MCF 10A (cell line): Measurements from ENCODE around the gene SMPD4. TPM values are rescaled to one million over a fixed set of nuclear protein-coding genes. Genes with fewer than 3 reads are reported as not detected.
"Not testable (repeated sequence)": the region's sequence is repeated elsewhere in the genome, so short reads cannot be mapped to it uniquely, and the experiment has no call there.

Experiments used
- BruUV-seq: library from RNA; stranded (reverse); fragments of 400-500 nt; replicated peaks from 2 replicates; lab custom pipeline; 2021; lab: Mats Ljungman, UMichigan
- CTCF ChIA-PET: fragments of 300-600 bp; sonication (Branson Sonifier 250); formaldehyde crosslinking; extraction: SDS; loops from one replicate; lab custom pipeline; 2021; ENCODE audit warnings: antibody characterized with exemption, inconsistent platforms; lab: Yijun Ruan, JAX
- POLR2A ChIA-PET: fragments of 300-600, 350-650 bp; sonication (Branson Sonifier 250); formaldehyde crosslinking; extraction: SDS; loops from one replicate; lab custom pipeline; 2020; ENCODE audit warnings: antibody characterized with exemption, inconsistent platforms; lab: Yijun Ruan, JAX
- DNase-seq: peaks from one replicate; pipeline ENCODE4 v3.0.0-alpha.2; 2018; ENCODE audit not compliant: unreplicated experiment
- H3K27ac Mint-ChIP-seq: one replicate; pipeline ENCODE4 v1.8.0; 2022; ENCODE audit warnings: mild to moderate bottlenecking, low read depth, mixed read lengths; ENCODE audit not compliant: unreplicated experiment
- H3K27me3 Mint-ChIP-seq: one replicate; pipeline ENCODE4 v1.8.0; 2022; ENCODE audit warnings: mixed read lengths; ENCODE audit not compliant: insufficient read depth, unreplicated experiment
- H3K36me3 Mint-ChIP-seq: one replicate; pipeline ENCODE4 v1.8.0; 2022; ENCODE audit warnings: mild to moderate bottlenecking, moderate library complexity, mixed read lengths; ENCODE audit not compliant: insufficient read depth, unreplicated experiment
- H3K4me1 Mint-ChIP-seq: one replicate; pipeline ENCODE4 v1.8.0; 2022; ENCODE audit warnings: mixed read lengths; ENCODE audit not compliant: insufficient read depth, unreplicated experiment
- H3K4me3 Mint-ChIP-seq: one replicate; pipeline ENCODE4 v1.8.0; 2022; ENCODE audit warnings: mild to moderate bottlenecking, moderate library complexity, mixed read lengths; ENCODE audit not compliant: unreplicated experiment
- H3K9me3 Mint-ChIP-seq: one replicate; pipeline ENCODE4 v1.8.0; 2022; ENCODE audit warnings: mixed read lengths; ENCODE audit not compliant: unreplicated experiment
- intact Hi-C: fragments of 100-400 bp; cut with micrococcal nuclease; formaldehyde crosslinking; loops from 2 replicates; pipeline ENCODE4 v1.14.1; 2022
- total RNA-seq: library from RNA; stranded (reverse); gene quantifications from 2 replicates; pipeline ENCODE4 v1.2.3, GENCODE V29; 2022

Gene SMPD4
- total RNA-seq, 1 experiment from 2014 or later: 41.1 TPM

GRCh38 chr2:130143266-130144039 is 37.9 kb downstream of the SMPD4 start:
- POLR2A ChIA-PET: interaction anchor here (0.7 kb wide), 1 partner anchor 187 kb away, joined by 3 read pairs; no protein-coding TSS in a partner anchor

GRCh38 chr2:130142396-130143265 is 38.8 kb downstream of the SMPD4 start:
- POLR2A ChIA-PET: interaction anchor here (0.7 kb wide), 1 partner anchor 186 kb away, joined by 3 read pairs; no protein-coding TSS in a partner anchor
- DNase-seq, BruUV-seq, CTCF ChIA-PET, H3K27ac Mint-ChIP-seq, H3K36me3 Mint-ChIP-seq, H3K4me3 Mint-ChIP-seq, H3K4me1 Mint-ChIP-seq, intact Hi-C loops, H3K27me3 Mint-ChIP-seq, H3K9me3 Mint-ChIP-seq: not testable (repeated sequence)

More at GRCh38 chr2:130143266-130144039, 37.9 kb downstream of the SMPD4 start:
- H3K27ac Mint-ChIP-seq, H3K4me1 Mint-ChIP-seq, H3K27me3 Mint-ChIP-seq, H3K4me3 Mint-ChIP-seq, DNase-seq, H3K36me3 Mint-ChIP-seq, H3K9me3 Mint-ChIP-seq, intact Hi-C loops, BruUV-seq: not testable (repeated sequence)
- CTCF ChIA-PET: interaction anchor here (0.6 to 0.7 kb wide), 2 partner anchors 10 to 204 kb away, joined by 3 read pairs; no protein-coding TSS in a partner anchor

GRCh38 chr2:130141645-130142370 is 39.6 kb downstream of the SMPD4 start:
- H3K9me3 Mint-ChIP-seq, CTCF ChIA-PET, H3K36me3 Mint-ChIP-seq, H3K27ac Mint-ChIP-seq, intact Hi-C loops, H3K4me1 Mint-ChIP-seq, BruUV-seq, H3K4me3 Mint-ChIP-seq, POLR2A ChIA-PET, H3K27me3 Mint-ChIP-seq, DNase-seq: not testable (repeated sequence)

- H3K4me1 Mint-ChIP-seq, CTCF ChIA-PET, H3K4me3 Mint-ChIP-seq: not testable (repeated sequence)
Observed at GRCh38 chr2:130141002-130141401, 40.4 kb downstream of the SMPD4 start.

GRCh38 chr2:130140516-130140915 is 40.9 kb downstream of the SMPD4 start:
- POLR2A ChIA-PET, BruUV-seq, H3K36me3 Mint-ChIP-seq, H3K4me3 Mint-ChIP-seq, DNase-seq, CTCF ChIA-PET, H3K4me1 Mint-ChIP-seq, H3K9me3 Mint-ChIP-seq, intact Hi-C loops, H3K27ac Mint-ChIP-seq, H3K27me3 Mint-ChIP-seq: not testable (repeated sequence)

More at GRCh38 chr2:130141002-130141401, 40.4 kb downstream of the SMPD4 start:
- H3K36me3 Mint-ChIP-seq, H3K27me3 Mint-ChIP-seq, H3K9me3 Mint-ChIP-seq, DNase-seq, BruUV-seq, H3K27ac Mint-ChIP-seq, intact Hi-C loops, POLR2A ChIA-PET: not testable (repeated sequence)

- H3K9me3 Mint-ChIP-seq, H3K4me3 Mint-ChIP-seq, H3K4me1 Mint-ChIP-seq, BruUV-seq, H3K27me3 Mint-ChIP-seq, H3K36me3 Mint-ChIP-seq, POLR2A ChIA-PET, DNase-seq, H3K27ac Mint-ChIP-seq, intact Hi-C loops: not testable (repeated sequence)
- CTCF ChIA-PET: interaction anchor here (0.6 kb wide), 1 partner anchor 1274 kb away, joined by 3 read pairs; no protein-coding TSS in a partner anchor
Observed at GRCh38 chr2:130139331-130140280, 41.8 kb downstream of the SMPD4 start.

GRCh38 chr2:130138841-130139251 is 42.6 kb downstream of the SMPD4 start:
- BruUV-seq, H3K9me3 Mint-ChIP-seq, POLR2A ChIA-PET, intact Hi-C loops, H3K36me3 Mint-ChIP-seq, H3K27ac Mint-ChIP-seq, H3K4me1 Mint-ChIP-seq, DNase-seq, H3K4me3 Mint-ChIP-seq, CTCF ChIA-PET: not testable (repeated sequence)
- peaks cover 16% of the 10 kb centered on the region for H3K27me3 Mint-ChIP-seq

- peaks cover 17% of the 10 kb centered on the region for H3K27me3 Mint-ChIP-seq
- BruUV-seq, H3K27ac Mint-ChIP-seq, H3K4me1 Mint-ChIP-seq, POLR2A ChIA-PET, H3K4me3 Mint-ChIP-seq, CTCF ChIA-PET, DNase-seq, H3K36me3 Mint-ChIP-seq, intact Hi-C loops, H3K9me3 Mint-ChIP-seq: not testable (repeated sequence)
Observed at GRCh38 chr2:130138326-130138725, 43.1 kb downstream of the SMPD4 start.
